ENCODE data around the gene NUMA1. TPM values are rescaled to one million over a fixed set of nuclear protein-coding genes. Genes with fewer than 3 reads are reported as not detected.
A peak's percentile ranks its signal among the peaks of the same experiment; 100 is the strongest.

Gene NUMA1
- total and polyA plus RNA-seq, 4 donors: 79.9 to 277 (median 164) TPM

DNA sequence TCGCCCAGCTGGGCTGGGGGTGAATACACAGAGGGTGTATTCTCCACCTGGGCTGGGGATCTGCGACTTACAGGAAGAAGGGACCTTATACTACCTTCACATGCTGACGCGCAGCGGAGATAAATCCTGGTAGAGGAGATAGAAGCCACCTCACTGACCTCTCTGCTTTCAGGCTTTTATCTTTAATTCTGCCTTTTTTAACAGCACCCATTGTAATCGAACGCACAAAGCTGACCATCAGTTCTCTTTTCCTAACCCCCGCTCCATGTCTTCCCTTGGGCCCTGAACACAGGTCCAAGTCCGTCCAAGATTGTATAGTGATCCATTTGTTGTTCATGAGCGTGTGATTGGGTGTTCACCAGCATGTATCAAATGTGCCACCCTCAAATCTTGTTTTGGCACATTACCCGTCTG, 23.4 kb upstream of the NUMA1 start:
- TF ChIP-seq, protein P1, sequence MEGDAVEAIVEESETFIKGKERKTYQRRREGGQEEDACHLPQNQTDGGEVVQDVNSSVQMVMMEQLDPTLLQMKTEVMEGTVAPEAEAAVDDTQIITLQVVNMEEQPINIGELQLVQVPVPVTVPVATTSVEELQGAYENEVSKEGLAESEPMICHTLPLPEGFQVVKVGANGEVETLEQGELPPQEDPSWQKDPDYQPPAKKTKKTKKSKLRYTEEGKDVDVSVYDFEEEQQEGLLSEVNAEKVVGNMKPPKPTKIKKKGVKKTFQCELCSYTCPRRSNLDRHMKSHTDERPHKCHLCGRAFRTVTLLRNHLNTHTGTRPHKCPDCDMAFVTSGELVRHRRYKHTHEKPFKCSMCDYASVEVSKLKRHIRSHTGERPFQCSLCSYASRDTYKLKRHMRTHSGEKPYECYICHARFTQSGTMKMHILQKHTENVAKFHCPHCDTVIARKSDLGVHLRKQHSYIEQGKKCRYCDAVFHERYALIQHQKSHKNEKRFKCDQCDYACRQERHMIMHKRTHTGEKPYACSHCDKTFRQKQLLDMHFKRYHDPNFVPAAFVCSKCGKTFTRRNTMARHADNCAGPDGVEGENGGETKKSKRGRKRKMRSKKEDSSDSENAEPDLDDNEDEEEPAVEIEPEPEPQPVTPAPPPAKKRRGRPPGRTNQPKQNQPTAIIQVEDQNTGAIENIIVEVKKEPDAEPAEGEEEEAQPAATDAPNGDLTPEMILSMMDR (IDR thresholded peaks at IDR 0.05; ENCODE audit: control extremely low read depth, extremely low read depth): no peak
- peak overlapping the region; percentile 56 for H3K4me3 ChIP-seq
- H3K36me3 ChIP-seq (ENCODE audit: control insufficient read depth in 4 of 4, insufficient read depth in 4 of 4, low read length in 4 of 4): peaks cover 0 to 12% (median 5%) of the 10 kb centered on the region in 4 donors
- ATAC-seq (ENCODE audit: insufficient read depth, low FRiP score) (no peak), DNase-seq (no peak)
- no peaks in the 10 kb centered on the region for H3K27me3 ChIP-seq (ENCODE audit: control insufficient read depth in 3 of 3, insufficient read depth in 3 of 3, low read length in 2 of 3)
- peak overlapping the region in 1 of 2 donors; percentile 70 for H3K9ac ChIP-seq (ENCODE audit: insufficient read depth in 1 of 2, low read length in 2 of 2)
- 80 to 83% methylated on average over 11 of the region's 11 CpGs for whole genome bisulfite sequencing, 2 donors
- H3K27ac ChIP-seq (ENCODE audit: low read depth in 1 of 2, low read length in 1 of 2): peak overlapping the region; percentile 82 to 98
- no peaks in the 10 kb centered on the region for H3K9me3 ChIP-seq (ENCODE audit: control insufficient read depth in 4 of 4, insufficient read depth in 3 of 4, low read length in 3 of 4)
- peaks cover 0 to 17% (median 5%) of the 10 kb centered on the region in 5 donors for H3K4me1 ChIP-seq (ENCODE audit: control insufficient read depth in 5 of 5, insufficient read depth in 5 of 5, low read length in 5 of 5)

DNA sequence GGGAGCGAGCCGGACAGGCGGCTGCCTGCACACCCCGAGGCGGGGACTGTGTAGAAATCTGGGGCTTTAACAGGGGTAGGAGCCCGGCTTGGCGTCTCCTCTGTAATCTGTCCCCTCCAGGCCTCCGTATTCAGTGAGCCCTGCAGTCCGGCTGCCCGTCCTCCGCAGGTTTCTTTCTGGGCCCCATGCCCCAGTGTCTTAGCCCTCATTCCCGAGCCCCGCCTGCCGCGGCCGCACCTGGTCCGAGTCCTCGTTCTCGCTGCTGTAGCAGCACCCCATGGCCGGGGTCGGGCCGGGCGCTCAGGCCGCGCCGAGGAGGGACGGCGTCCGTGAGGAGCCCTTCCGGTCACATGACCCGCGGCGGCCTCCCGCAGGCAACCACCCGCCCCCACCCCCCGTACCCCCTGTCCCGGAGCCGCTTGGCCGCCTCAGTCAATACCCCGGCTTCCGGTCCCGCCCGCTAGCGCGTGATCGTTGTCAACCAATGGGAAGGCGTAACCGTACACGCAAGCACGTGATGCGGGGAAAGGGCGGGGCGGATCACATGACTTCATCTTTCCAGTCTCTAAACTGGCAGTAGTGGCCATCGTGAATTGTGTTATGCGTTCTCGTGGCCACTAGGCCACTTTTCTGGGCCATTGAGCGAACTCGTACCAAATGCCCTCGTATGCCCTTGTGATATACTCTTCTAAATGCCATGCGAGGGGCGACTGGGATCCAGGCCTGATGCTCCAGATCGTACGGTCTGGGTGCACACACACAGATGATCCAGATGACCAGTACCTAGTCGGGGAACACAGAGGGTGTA, 22.8 kb upstream of the NUMA1 start, which contains the start of gene LAMTOR1:
LAMTOR1 (minus strand) TSS at position 352 of the 808 bp plus-strand sequence; CDS start at position 279, 73 bp downstream.
- Histone ChIP-seq H3K9me3 (ENCODE audit: control insufficient read depth in 4 of 4, insufficient read depth in 3 of 4, low read length in 3 of 4) (no peaks in the 10 kb centered on the region), H3K4me3 (peak within 1 kb of the TSS; percentile 94), H3K9ac (ENCODE audit: insufficient read depth in 1 of 2, low read length in 2 of 2) (peak within 1 kb of the TSS; percentile 78 to 80), H3K36me3 (ENCODE audit: control insufficient read depth in 4 of 4, insufficient read depth in 4 of 4, low read length in 4 of 4) (peaks cover 2 to 13% (median 11%) of the 10 kb centered on the region in 4 donors), H3K4me1 (ENCODE audit: control insufficient read depth in 5 of 5, insufficient read depth in 5 of 5, low read length in 5 of 5) (peaks cover 0 to 17% (median 5%) of the 10 kb centered on the region in 5 donors), H3K27ac (ENCODE audit: low read depth in 1 of 2, low read length in 1 of 2) (peak within 1 kb of the TSS; percentile 93 to 99), H3K27me3 (ENCODE audit: control insufficient read depth in 3 of 3, insufficient read depth in 3 of 3, low read length in 2 of 3) (no peaks in the 10 kb centered on the region)
- ATAC-seq (ENCODE audit: insufficient read depth, low FRiP score) (peak; percentile 95), DNase-seq (peak; percentile 99 to 100 (median 99))
- WGBS, 2 donors: 3 to 4% methylated on average over 64 of the region's 64 CpGs
- TF ChIP-seq, protein P1 (IDR thresholded peaks at IDR 0.05; ENCODE audit: control extremely low read depth, extremely low read depth): peak; percentile 12

DNA sequence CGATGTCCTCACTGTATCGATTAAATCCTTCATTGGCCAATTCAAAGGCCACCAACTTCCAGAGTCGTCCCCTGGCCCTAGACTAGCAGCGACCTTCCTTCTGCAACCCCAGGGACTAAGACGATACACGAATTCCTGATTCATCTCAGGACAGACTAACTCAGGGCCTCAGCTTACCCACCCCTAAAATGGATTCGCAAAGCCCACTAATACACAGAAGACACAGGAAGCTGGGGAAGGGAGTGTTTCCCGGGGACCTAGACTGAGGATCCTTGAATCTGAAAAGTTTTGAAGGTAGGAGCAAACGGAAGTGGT, 22.2 kb upstream of the NUMA1 start:
- Histone ChIP-seq H3K27ac (ENCODE audit: low read depth in 1 of 2, low read length in 1 of 2) (peak overlapping the region; percentile 93 to 99), H3K4me1 (ENCODE audit: control insufficient read depth in 5 of 5, insufficient read depth in 5 of 5, low read length in 5 of 5) (peaks cover 0 to 17% (median 5%) of the 10 kb centered on the region in 5 donors), H3K9me3 (ENCODE audit: control insufficient read depth in 4 of 4, insufficient read depth in 3 of 4, low read length in 3 of 4) (no peaks in the 10 kb centered on the region), H3K36me3 (ENCODE audit: control insufficient read depth in 4 of 4, insufficient read depth in 4 of 4, low read length in 4 of 4) (peaks cover 7 to 18% (median 16%) of the 10 kb centered on the region in 4 donors), H3K4me3 (peak overlapping the region; percentile 94), H3K9ac (ENCODE audit: insufficient read depth in 1 of 2, low read length in 2 of 2) (peak overlapping the region; percentile 78 to 80), H3K27me3 (ENCODE audit: control insufficient read depth in 3 of 3, insufficient read depth in 3 of 3, low read length in 2 of 3) (no peaks in the 10 kb centered on the region)
- ATAC-seq (ENCODE audit: insufficient read depth, low FRiP score): no peak
- TF ChIP-seq, protein P1 (IDR thresholded peaks at IDR 0.05; ENCODE audit: control extremely low read depth, extremely low read depth): no peak
- WGBS, 2 donors: 2% methylated on average over 9 of the region's 9 CpGs
- DNase-seq: no peak
